HG02938 (cell line): ENCODE data around the gene PLSCR5.

Experiments used
- ATAC-seq: cut with Tn5 transposase; IDR thresholded peaks from one replicate; pipeline ENCODE4 v1.9.1; 2021; ENCODE audit warnings: mild to moderate bottlenecking, moderate library complexity; ENCODE audit not compliant: unreplicated experiment

The PLSCR5 gene, protein sequence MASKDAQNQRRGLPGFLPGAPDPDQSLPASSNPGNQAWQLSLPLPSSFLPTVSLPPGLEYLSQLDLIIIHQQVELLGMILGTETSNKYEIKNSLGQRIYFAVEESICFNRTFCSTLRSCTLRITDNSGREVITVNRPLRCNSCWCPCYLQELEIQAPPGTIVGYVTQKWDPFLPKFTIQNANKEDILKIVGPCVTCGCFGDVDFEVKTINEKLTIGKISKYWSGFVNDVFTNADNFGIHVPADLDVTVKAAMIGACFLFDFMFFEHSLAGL

GRCh38 chr3:146605106-146605505, at the start of gene PLSCR5:
Gene PLSCR5 (minus strand): TSS chr3:146605346. CDS start chr3:146605212, 134 bp downstream.
- ATAC-seq, result no peak

GRCh38 chr3:146653978-146654377, 48.8 kb upstream of the PLSCR5 start:
- no peak for ATAC-seq

DNA sequence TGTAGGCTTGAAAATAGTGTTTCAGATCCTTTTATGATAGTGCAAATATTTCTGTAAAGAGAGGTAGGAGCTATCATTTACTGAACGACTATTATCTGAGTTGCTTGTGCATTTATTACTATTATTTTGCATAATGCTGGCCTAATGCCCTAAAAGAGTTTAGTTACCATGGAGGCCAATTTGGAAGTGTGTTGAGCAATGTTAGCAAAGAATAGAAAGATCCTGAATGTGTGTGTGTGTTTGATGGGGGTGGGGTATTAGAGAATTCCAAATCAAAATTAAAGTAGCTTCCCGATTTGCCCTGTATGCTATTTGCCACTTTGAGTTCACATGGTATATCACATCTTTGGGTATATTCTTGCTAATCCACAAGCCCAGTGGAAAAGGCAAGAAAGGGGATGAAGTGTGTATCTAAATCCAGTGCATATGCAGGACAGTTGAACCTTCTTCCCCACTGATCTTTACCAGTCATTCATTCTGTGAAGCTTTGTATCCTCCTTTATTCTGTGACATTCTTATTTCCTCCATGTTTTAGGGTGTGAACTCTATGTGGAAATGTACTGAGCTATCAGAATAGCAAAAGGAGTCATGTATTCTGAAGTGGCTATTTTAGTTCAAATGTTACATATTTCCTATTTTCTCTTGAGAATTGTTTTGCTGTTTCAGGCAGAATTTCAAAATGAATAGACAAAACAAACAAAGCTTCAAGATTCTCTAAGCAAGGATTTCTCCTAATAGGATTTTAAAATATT, 45.7 kb upstream of the PLSCR5 start:
- no peak for ATAC-seq

DNA sequence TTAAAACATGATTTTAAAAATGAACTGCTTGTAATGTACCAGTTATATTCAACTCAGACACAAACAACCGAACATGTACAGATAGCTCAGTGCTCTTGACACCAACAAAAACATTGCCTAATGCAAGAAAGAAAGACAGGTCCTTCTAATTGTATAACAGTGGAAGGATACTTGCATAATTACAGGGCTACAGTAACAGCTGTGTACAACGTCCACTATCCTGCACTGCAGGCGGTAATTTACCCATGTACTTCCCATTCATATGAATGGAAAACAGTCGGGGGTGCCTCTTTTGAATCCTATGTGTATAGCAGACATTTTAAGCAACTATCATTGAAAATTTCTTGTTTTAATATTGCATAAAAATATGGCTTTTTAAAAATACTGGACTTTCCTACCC, 41.1 kb upstream of the PLSCR5 start:
- ATAC-seq, result no peak

DNA sequence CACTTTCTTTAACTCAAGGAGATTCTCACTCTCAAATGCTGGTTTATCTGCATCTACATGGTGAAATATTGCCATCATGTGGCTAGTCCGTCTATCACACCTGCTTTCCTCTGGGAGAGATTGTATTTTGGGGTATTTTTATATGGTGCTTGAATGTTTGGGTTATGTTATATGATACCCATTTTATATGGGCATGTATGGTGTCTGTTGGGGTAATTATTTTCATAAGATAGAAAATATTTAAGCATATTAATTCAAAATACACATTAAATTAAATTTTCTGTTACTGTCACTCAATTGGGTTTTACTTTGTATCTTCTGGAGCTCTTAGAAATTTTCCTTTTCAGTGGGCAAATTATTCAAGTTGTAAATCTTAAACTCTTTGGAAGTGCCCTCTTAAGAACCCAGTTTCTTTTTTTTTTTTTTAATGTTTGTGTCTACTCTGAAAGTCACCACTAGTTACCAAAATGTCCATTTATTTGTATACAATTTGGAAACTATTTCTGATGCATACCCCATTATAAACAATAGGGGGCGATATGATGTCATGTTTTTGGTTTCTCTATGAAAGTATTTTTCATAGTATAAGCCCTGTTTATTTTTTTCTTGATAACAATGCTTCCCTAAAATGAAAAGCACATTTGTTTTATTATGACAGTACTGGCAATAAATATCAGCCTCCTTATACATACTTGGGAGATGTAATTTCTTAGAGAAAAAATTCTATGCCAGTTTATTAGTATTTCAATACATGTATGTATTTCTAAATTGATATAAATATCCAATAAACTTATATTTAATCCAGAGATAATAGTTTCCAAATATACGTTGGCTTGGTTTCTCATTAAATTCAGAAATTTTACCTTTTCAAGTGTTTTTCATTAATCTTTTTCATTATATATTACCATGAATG, 36.1 kb upstream of the PLSCR5 start:
- ATAC-seq, result peak; percentile 86

GRCh38 chr3:146640361-146640760, 35.2 kb upstream of the PLSCR5 start:
- ATAC-seq, result no peak

GRCh38 chr3:146638718-146639117, 33.6 kb upstream of the PLSCR5 start:
- no peak for ATAC-seq

DNA sequence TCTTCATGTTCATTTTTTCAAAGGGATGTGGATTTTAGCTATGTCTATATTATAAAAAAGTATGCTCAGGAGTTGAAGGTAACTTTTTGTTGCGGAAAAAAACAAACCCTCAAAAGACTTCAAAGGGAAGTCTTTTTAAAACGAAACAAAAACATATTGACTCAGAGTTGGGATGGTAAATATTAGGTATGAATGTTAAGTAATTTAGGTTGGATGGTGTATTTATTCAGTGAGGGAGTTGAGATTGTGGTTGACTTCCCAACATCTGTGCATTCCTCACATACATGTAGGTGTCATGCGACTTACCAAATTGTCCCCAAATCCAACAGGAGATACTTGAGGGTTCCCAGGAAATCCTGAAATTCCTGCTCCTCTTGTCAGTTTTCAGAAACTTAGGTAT, 32.7 kb upstream of the PLSCR5 start:
- no peak for ATAC-seq

GRCh38 chr3:146636881-146637280, 31.7 kb upstream of the PLSCR5 start:
- ATAC-seq, result no peak

- ATAC-seq, result no peak
Observed at GRCh38 chr3:146634346-146634745, 29.2 kb upstream of the PLSCR5 start.

DNA sequence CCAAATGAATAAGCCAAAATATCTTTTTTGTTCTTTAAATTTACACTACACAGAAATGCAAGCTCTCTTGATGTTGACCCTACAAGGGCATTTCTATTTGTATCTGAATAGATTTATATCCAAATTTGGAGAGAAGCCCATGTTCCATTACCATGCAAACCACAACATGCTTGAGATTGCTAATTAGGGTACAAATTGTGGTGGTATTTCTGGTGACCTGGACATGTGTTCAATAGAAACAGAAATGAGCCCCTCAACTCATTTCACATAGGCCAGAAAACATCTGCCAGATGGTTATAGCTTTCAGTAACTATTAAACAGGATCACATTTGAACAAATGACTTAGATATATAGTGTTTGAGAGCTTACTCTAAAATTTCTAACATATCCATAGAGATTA, 23.5 kb upstream of the PLSCR5 start:
- no peak for ATAC-seq

DNA sequence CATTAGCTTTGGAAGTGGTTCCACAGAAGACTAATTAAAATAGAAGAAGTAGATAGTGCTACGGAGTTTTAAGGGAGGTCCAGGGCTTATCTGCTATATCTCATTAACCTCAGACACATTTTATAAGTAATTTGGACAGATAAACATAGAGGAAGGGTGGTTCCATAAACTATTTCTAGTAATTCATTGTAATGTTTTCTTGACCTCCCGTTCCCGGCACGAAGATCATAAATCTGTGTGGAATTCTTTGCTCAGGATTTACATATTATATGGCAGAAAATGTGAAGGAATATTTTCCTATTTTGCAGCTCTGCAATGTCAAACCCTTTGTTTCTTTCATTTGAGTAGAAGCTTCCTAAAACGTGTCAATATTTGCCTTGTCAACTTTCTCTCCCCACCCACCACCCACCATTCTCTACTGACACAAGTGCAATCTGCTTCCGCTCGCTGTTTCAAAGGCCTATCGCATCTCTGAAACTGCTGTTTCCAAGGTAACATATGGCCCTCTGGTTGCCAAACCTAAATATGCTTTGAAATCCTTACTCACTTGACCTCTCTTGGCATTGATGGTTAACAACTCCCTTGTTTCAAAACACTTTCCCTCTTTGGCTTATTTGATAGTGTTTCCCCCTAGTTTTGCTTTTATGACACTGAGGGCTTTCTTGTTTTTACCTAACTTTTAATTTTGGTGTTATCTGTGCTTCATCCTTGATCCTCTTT, 21.4 kb upstream of the PLSCR5 start:
- no peak for ATAC-seq

DNA sequence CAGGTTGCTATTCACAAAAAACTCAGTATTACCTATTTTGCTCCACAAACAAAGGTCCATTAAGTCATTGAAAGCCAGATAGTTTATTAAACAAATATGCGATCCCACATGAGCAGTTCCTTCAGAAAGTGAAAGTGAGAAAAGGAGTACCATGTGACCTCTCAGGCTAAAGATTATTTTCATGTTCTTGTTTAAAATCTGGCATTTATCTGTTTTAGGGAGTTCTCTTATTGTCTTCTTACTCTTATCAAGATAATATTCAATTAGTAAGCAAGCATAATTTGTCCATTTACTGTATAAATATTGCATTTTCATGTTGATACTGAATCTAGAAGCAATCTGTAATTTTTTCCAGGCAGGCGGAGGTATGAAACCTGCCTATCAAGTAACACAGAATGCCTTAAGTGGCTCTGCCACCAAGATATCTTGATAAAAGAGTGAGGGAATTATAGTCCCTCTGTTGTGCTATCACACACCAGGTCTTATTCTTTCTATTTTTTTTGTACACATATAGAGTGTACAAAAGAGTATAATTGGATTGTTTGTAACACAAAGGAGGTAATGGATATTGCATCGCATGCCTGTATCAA, 20.1 kb upstream of the PLSCR5 start:
- peak; percentile 53 for ATAC-seq

GRCh38 chr3:146621723-146622122, 16.6 kb upstream of the PLSCR5 start:
- ATAC-seq, result no peak

GRCh38 chr3:146612015-146612414, 6.9 kb upstream of the PLSCR5 start:
- no peak for ATAC-seq

DNA sequence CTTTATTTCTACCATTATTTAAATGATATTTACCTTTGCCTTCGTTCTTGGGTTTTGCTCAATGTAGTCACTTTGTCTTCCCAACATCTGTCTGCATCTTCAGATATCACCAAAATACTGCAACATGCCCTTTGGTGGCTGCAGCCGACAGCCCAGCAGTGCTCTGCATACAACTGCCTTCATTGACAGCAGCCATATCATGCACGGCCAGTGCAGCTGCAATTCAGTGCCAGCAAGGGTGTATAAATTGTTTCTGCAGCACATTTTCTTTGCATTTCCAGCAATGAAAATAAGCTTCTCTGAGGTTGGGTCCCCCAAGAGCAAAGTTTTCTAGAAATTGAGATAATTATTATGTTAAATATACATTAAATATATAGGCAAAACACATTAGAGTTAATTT, 6.0 kb upstream of the PLSCR5 start:
- no peak for ATAC-seq

DNA sequence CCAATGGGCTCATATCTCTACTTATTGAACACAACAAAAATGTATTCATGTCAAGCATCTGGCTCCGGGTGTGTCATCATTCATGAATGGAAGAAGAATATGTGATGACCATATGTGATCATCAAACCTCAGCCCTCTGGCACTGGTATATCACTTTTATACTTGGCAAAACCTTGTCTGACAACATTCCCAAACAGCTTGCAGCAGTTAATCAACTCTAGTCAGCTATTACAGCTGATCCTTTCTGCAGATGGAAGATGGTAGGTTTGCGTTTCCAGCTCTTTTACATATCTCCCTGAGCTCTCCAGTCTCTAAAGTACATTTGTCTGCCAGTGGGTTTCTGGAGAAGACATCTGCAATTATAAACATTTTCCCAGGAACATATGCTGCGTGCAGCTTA, 6.6 kb downstream of the PLSCR5 start:
- no peak for ATAC-seq

DNA sequence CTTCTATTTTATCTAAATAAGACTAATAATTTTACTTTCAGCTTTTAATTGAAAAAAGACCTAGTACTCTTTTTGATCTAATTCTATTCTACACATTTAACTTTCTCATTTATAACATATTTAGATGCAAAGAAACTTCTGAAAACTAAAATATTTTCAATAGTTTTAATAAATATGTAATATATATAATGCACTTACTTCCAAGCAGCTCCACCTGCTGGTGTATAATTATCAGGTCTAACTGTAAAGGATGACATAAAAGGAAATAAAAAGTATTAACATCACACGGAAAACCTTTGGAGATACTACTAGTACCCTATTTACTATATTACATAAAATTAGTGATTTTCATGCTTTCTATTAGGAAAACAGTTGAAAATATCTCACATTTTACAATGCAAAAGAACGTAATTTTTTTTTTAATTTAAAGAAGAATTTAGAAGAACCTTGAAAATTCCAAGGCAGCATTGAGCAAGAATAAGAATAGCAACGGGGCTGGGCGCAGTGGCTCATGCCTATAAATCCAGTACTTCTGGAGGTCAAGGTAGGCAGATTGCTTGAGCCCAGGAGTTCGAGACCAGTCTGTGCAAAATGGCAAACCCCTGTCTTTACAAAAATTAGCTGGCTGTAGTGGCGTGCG, 10.2 kb downstream of the PLSCR5 start:
- ATAC-seq, result no peak

GRCh38 chr3:146593776-146594175, 11.4 kb downstream of the PLSCR5 start:
- no peak for ATAC-seq

DNA sequence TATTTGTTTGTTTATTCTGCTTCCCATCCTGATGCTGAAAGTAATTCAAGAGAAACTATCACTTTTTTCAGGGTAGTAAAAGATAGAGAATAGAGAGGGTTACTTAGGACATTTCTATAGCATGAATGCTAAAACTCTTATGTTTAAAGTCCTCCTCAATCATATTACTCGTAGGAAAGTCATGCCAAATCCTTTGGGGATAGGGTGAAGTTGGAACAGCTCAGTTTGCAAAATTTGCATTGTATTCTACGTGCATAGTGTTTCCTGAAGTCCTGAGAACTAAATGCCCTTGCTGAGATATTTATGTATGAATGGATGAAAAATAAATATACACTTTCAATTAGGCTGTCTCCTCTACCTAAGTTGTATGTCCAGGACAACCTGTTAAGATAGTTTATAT, 14.6 kb downstream of the PLSCR5 start:
- no peak for ATAC-seq
